Suprapubic skin (tissue), 4 donors: ENCODE measurements around the gene WDR7.

Experiments used
- CTCF ChIP-seq, 2 donors: fragments of 200-600 bp in 1 of 2; fragments of 450-650 bp in 1 of 2; sonication (generic) in 1 of 2; IDR thresholded peaks; one replicate each; pipeline ENCODE4 v1.5.1; 2016 to 2019; ENCODE audit warnings: antibody characterized with exemption in 2 of 2, mild to moderate bottlenecking in 1 of 2, moderate library complexity in 1 of 2
- EP300 ChIP-seq: sonication (generic); formaldehyde crosslinking; IDR thresholded peaks from one replicate; pipeline ENCODE4 v1.6.1; 2017; ENCODE audit warnings: antibody characterized with exemption
- POLR2AphosphoS5 ChIP-seq, 3 donors: sonication (generic); formaldehyde crosslinking; IDR thresholded peaks; one replicate each; pipeline ENCODE4 v1.6.1; 2017; ENCODE audit warnings: antibody characterized with exemption in 3 of 3

GRCh38 chr18:56696966-56697365, 45.8 kb downstream of the WDR7 start:
- no peak for TF ChIP-seq CTCF (IDR thresholded peaks at IDR 0.05)
- no peak for TF ChIP-seq POLR2AphosphoS5 (IDR thresholded peaks at IDR 0.05)
- no peak for TF ChIP-seq EP300
